GM21723 (cell line): ENCODE measurements around the gene SLC9B2.

Source experiments
- ATAC-seq: cut with Tn5 transposase; IDR thresholded peaks from one replicate; pipeline ENCODE4 v1.9.1; 2021; ENCODE audit warnings: mild to moderate bottlenecking, moderate library complexity; ENCODE audit not compliant: unreplicated experiment

Gene SLC9B2, protein sequence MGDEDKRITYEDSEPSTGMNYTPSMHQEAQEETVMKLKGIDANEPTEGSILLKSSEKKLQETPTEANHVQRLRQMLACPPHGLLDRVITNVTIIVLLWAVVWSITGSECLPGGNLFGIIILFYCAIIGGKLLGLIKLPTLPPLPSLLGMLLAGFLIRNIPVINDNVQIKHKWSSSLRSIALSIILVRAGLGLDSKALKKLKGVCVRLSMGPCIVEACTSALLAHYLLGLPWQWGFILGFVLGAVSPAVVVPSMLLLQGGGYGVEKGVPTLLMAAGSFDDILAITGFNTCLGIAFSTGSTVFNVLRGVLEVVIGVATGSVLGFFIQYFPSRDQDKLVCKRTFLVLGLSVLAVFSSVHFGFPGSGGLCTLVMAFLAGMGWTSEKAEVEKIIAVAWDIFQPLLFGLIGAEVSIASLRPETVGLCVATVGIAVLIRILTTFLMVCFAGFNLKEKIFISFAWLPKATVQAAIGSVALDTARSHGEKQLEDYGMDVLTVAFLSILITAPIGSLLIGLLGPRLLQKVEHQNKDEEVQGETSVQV

GRCh38 chr4:103076747-103077347 lies at the start of gene SLC9B2:
SLC9B2 (minus strand) TSS chr4:103076761; CDS start chr4:103067550, 9,211 bp downstream.
- ATAC-seq = peak; percentile 54

- ATAC-seq = no peak
Measured at GRCh38 chr4:103126126-103126525, 49.6 kb upstream of the SLC9B2 start.

- no peak for ATAC-seq
Measured at GRCh38 chr4:103123114-103123513, 46.6 kb upstream of the SLC9B2 start.

DNA sequence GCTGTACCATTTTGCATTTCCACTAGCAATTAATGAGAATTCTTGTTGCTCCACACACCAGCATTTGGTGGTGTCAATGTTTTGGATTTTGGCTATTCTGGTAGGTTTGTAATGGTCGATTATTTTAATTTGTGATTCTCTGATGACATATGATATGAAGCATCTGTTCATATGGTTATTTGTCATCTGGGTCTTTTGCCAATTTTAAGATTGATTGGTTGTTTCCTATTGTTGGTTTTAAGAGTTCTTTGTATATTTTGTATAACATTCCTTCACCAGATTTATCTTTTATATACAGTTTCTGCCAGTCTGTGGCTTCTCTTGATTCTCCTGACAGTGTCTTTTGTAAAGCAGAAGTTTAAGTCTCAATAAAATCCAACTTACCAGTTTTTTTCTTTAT lies 41.6 kb upstream of the SLC9B2 start:
- ATAC-seq = no peak

GRCh38 chr4:103111598-103111997 lies 35.0 kb upstream of the SLC9B2 start:
- ATAC-seq = no peak

- ATAC-seq = no peak
Measured at GRCh38 chr4:103108542-103108941, 32.0 kb upstream of the SLC9B2 start.

DNA sequence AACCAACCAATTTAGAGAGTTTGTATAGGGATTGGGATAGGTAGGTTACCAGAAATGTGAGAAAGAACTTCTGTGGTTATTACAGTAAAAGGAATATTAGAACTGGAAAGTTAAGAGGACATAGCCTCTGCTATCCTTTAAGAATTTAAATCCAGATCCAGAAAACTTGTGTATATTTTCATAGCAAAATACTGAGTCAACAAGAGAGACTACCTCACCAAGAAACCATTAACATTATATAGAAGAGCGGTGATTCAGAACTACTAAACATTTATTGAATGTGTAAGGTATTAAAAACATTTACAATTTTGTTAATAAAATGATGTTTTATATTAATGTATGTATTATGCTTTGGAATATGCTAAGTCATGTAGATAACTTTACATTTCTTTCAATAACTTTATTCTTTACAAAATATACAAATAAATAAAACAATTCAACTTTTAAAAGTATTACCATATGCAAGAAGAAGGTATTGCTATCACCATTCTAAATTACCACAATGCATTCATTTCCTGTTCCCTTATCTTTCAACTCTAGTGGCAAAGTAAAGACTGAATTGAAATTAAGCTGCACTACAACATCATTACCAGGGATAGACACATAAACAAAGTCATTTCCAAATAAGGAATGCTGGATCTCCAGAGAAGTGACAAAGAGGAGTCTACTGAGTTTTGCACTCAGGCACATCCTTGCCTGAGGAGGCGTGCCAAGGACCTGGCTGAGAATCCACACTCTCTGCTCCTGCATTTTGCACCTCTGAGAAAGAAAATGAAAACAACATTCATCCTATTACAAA lies 29.2 kb upstream of the SLC9B2 start:
- ATAC-seq = no peak

- no peak for ATAC-seq
Measured at GRCh38 chr4:103104886-103105285, 28.3 kb upstream of the SLC9B2 start.

DNA sequence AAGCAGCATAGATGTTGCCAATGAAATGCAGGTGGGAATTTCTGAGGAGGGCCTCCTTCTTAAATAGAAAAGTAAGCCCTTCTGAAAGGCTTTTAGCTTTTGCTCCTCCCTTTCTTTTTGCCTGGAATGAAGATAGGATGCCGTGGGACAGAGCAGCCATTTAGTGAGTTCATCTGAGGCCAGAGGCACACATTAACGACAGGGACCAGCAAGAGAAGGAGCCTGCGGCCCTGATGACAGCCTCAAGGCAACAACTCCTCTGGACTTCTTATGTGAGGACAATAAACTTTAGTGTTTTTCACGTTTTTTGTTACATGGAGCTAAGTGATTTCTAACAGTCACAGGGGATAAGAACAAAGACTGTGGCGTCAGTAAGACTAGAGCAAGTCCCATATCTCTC lies 24.1 kb upstream of the SLC9B2 start:
- ATAC-seq = no peak

- ATAC-seq = peak; percentile 97
Measured at GRCh38 chr4:103099691-103100392, 23.3 kb upstream of the SLC9B2 start, which contains the start of gene BDH2. BDH2 (minus strand) TSS chr4:103099834; CDS start chr4:103096254, 3,580 bp downstream.

GRCh38 chr4:103098756-103099440 lies 22.3 kb upstream of the SLC9B2 start:
- ATAC-seq = no peak

- no peak for ATAC-seq
Measured at GRCh38 chr4:103098341-103098740, 21.8 kb upstream of the SLC9B2 start.

- no peak for ATAC-seq
Measured at GRCh38 chr4:103097112-103097511, 20.6 kb upstream of the SLC9B2 start.

- ATAC-seq = no peak
Measured at GRCh38 chr4:103095080-103095479, 18.5 kb upstream of the SLC9B2 start.

GRCh38 chr4:103092245-103092644 lies 15.7 kb upstream of the SLC9B2 start:
- ATAC-seq = peak; percentile 25

- ATAC-seq = peak; percentile 81
Measured at GRCh38 chr4:103091601-103092223, 15.2 kb upstream of the SLC9B2 start.

DNA sequence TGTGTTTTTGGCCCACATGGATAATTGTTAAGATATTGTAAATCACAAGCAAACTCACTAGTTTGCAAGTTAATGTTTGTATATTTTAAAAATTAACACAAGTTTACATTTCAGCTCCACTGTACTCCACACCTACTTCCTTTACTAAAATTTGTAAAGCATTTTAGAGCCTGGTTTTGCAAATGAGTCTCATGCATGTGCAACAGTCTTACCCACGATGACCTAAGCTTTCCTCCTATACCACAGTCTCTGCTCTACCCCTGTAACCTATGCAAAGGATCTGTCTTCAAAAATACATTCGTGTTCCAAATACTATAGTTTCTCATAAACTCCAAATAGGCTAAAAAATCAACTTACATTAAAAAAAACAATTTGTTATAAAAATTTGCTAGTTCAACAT lies 12.9 kb upstream of the SLC9B2 start:
- ATAC-seq = no peak

DNA sequence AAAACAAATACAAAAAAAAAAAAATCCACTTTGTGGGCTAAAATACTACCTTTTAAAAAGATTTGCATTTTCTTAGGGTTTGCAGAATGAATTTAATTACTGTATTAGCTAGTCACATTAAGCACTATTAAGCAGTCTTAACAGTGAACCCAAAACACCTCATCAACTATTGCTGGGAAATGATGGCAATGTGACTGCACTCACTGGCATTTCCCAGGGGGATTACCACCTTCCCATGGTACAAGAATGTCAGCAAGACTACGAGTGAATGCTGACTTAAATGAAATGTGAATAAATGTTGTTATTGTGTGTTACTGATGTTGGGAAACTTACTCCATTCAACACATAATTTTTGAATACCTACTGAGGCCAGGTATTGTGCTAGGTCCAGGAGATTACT lies 10.0 kb upstream of the SLC9B2 start:
- no peak for ATAC-seq

GRCh38 chr4:103085555-103086196 lies 9.1 kb upstream of the SLC9B2 start:
- ATAC-seq = no peak
